Natural killer cell (primary cell): ENCODE results near the gene GART. TPM values are rescaled to one million over a fixed set of nuclear protein-coding genes. Genes with fewer than 3 reads are reported as not detected.

Experiments used
- ATAC-seq, 3 donors: fragments of 150-1000 bp in 2 of 3; fragments of 200-7000 bp in 1 of 3; cut with Tn5 transposase; 1 replicate in 1 of 3; 2 replicates in 2 of 3; pipeline ENCODE4 v1.10.0; 2021; ENCODE audit warnings: mild to moderate bottlenecking in 2 of 3, moderate library complexity in 2 of 3
- DNase-seq, 2 donors: peaks; one replicate each; pipeline versions ENCODE4 v3.0.0 to v3.0.0-alpha.2; 2013 to 2021; ENCODE audit warnings: mixed read lengths in 1 of 2
- H3K27ac ChIP-seq: one replicate; pipeline ENCODE4 v1.5.1; 2013; ENCODE audit warnings: mild to moderate bottlenecking, low read length
- H3K27me3 ChIP-seq: one replicate; pipeline ENCODE4 v1.6.1; 2013; ENCODE audit warnings: low read length; ENCODE audit not compliant: control insufficient read depth, insufficient read depth
- H3K36me3 ChIP-seq: one replicate; pipeline ENCODE4 v1.6.1; 2013; ENCODE audit warnings: low read length; ENCODE audit not compliant: control insufficient read depth, insufficient read depth
- H3K4me1 ChIP-seq: one replicate; pipeline ENCODE4 v1.6.1; 2013; ENCODE audit warnings: low read length; ENCODE audit not compliant: control insufficient read depth, insufficient read depth
- H3K4me3 ChIP-seq: one replicate; pipeline ENCODE4 v1.5.1; 2013; ENCODE audit warnings: low read length
- H3K9me3 ChIP-seq: one replicate; pipeline ENCODE4 v1.6.1; 2013; ENCODE audit warnings: low read length; ENCODE audit not compliant: control insufficient read depth, insufficient read depth
- H3K27ac Mint-ChIP-seq, 2 donors: one replicate each; pipeline ENCODE4 v1.8.0; 2022; ENCODE audit warnings: mild to moderate bottlenecking in 2 of 2, mixed read lengths in 2 of 2, moderate library complexity in 1 of 2
- H3K27me3 Mint-ChIP-seq, 2 donors: one replicate each; pipeline ENCODE4 v1.8.0; 2022; ENCODE audit warnings: low read depth in 2 of 2, mixed read lengths in 2 of 2
- H3K36me3 Mint-ChIP-seq: one replicate; pipeline ENCODE4 v1.8.0; 2022; ENCODE audit warnings: mixed read lengths
- H3K4me1 Mint-ChIP-seq, 2 donors: one replicate each; pipeline ENCODE4 v1.8.0; 2022; ENCODE audit warnings: mixed read lengths in 2 of 2
- H3K4me3 Mint-ChIP-seq: one replicate; pipeline ENCODE4 v1.8.0; 2022; ENCODE audit warnings: mild to moderate bottlenecking, moderate library complexity, mixed read lengths
- H3K9me3 Mint-ChIP-seq, 2 donors: one replicate each; pipeline ENCODE4 v1.8.0; 2022; ENCODE audit warnings: mixed read lengths in 2 of 2
- WGBS: methylation state at CpG from one replicate; pipeline ENCODE4 v1.1.7; 2013; ENCODE audit warnings: missing lambda C conversion rate; ENCODE audit not compliant: insufficient coverage; 5-methylcytosine and 5-hydroxymethylcytosine counted together
- intact Hi-C: fragments of 100-400 bp; cut with micrococcal nuclease; formaldehyde crosslinking; loops from one replicate; pipeline ENCODE4 v1.14.2; 2022
- total RNA-seq, 4 donors: library from RNA; stranded (reverse); fragments of 120-200 nt in 1 of 4; gene quantifications; one replicate each; pipeline versions ENCODE4 v1.2.3 to v1.2.4, GENCODE V29; 2013 to 2022
- TF ChIP-seq, protein P1 (sequence below): fragments of 200-600 bp; IDR thresholded peaks from one replicate; pipeline ENCODE4 v1.8.0; 2022; ENCODE audit warnings: antibody characterized with exemption

The GART gene
- total RNA-seq, 3 donors from 2014 or later (not counting 1 experiment from before 2014, with no cell fraction given), result 33.4 to 53.1 (median 34.6) TPM

- Mint-ChIP-seq H3K27me3 (peaks cover 7 to 11% of the 10 kb centered on the region in 2 donors), H3K4me1 (peaks cover 8% of the 10 kb centered on the region in 2 donors), H3K9me3 (no peaks in the 10 kb centered on the region), H3K27ac (no peak overlapping the region), H3K36me3 (no peaks in the 10 kb centered on the region), H3K4me3 (no peak overlapping the region)
- Histone ChIP-seq H3K9me3 (no peaks in the 10 kb centered on the region), H3K4me3 (no peak overlapping the region), H3K36me3 (no peaks in the 10 kb centered on the region), H3K27ac (no peak overlapping the region), H3K27me3 (no peaks in the 10 kb centered on the region), H3K4me1 (peaks cover 4% of the 10 kb centered on the region)
- TF ChIP-seq, protein P1, sequence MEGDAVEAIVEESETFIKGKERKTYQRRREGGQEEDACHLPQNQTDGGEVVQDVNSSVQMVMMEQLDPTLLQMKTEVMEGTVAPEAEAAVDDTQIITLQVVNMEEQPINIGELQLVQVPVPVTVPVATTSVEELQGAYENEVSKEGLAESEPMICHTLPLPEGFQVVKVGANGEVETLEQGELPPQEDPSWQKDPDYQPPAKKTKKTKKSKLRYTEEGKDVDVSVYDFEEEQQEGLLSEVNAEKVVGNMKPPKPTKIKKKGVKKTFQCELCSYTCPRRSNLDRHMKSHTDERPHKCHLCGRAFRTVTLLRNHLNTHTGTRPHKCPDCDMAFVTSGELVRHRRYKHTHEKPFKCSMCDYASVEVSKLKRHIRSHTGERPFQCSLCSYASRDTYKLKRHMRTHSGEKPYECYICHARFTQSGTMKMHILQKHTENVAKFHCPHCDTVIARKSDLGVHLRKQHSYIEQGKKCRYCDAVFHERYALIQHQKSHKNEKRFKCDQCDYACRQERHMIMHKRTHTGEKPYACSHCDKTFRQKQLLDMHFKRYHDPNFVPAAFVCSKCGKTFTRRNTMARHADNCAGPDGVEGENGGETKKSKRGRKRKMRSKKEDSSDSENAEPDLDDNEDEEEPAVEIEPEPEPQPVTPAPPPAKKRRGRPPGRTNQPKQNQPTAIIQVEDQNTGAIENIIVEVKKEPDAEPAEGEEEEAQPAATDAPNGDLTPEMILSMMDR, result no peak
- DNase-seq, result no peak
- no peak for ATAC-seq
- intact Hi-C loops, result no loop called here
- WGBS, result 79% methylated on average over 7 of the region's 7 CpGs
These were observed 45.6 kb downstream of the GART start for GRCh38 chr21:33496345-33496744.

- Mint-ChIP-seq H3K4me1 (peaks cover 12 to 13% of the 10 kb centered on the region in 2 donors), H3K36me3 (no peaks in the 10 kb centered on the region), H3K27me3 (peaks cover 7 to 11% of the 10 kb centered on the region in 2 donors), H3K9me3 (no peaks in the 10 kb centered on the region), H3K27ac (no peak overlapping the region), H3K4me3 (no peak overlapping the region)
- no peak overlapping the region for H3K27ac ChIP-seq
- H3K36me3 ChIP-seq, result no peaks in the 10 kb centered on the region
- H3K9me3 ChIP-seq, result no peaks in the 10 kb centered on the region
- DNase-seq, result no peak
- ATAC-seq, result no peak
- 74% methylated on average over 4 of the region's 4 CpGs for WGBS
- intact Hi-C loops, result no loop called here
- H3K4me1 ChIP-seq, result peaks cover 8% of the 10 kb centered on the region
- no peak overlapping the region for H3K4me3 ChIP-seq
- no peaks in the 10 kb centered on the region for H3K27me3 ChIP-seq
- TF ChIP-seq, protein P1, result no peak
These were observed 46.2 kb downstream of the GART start for GRCh38 chr21:33495743-33496142.

GRCh38 chr21:33493756-33494155, 48.2 kb downstream of the GART start:
- H3K9me3 ChIP-seq, result no peaks in the 10 kb centered on the region
- no peak overlapping the region for H3K4me3 ChIP-seq
- TF ChIP-seq, protein P1, result no peak
- no peak overlapping the region for H3K27ac ChIP-seq
- H3K4me1 Mint-ChIP-seq, result peaks cover 14% of the 10 kb centered on the region in 2 donors
- no peaks in the 10 kb centered on the region for H3K9me3 Mint-ChIP-seq
- peaks cover 7 to 11% of the 10 kb centered on the region in 2 donors for H3K27me3 Mint-ChIP-seq
- H3K27ac Mint-ChIP-seq, result no peak overlapping the region
- intact Hi-C loops, result no loop called here
- H3K4me1 ChIP-seq, result peaks cover 8% of the 10 kb centered on the region
- DNase-seq (no peak), ATAC-seq (no peak)
- no peaks in the 10 kb centered on the region for H3K36me3 Mint-ChIP-seq
- H3K36me3 ChIP-seq, result no peaks in the 10 kb centered on the region
- 97% methylated on average over 3 of the region's 3 CpGs for WGBS
- H3K27me3 ChIP-seq, result no peaks in the 10 kb centered on the region
- no peak overlapping the region for H3K4me3 Mint-ChIP-seq

- Mint-ChIP-seq H3K36me3 (no peaks in the 10 kb centered on the region), H3K4me3 (peak overlapping the region; percentile 50), H3K9me3 (no peaks in the 10 kb centered on the region), H3K27ac (no peak overlapping the region), H3K27me3 (peaks cover 7 to 11% of the 10 kb centered on the region in 2 donors), H3K4me1 (peaks cover 14% of the 10 kb centered on the region in 2 donors)
- no peaks in the 10 kb centered on the region for H3K36me3 ChIP-seq
- H3K27ac ChIP-seq, result no peak overlapping the region
- H3K4me1 ChIP-seq, result peaks cover 8% of the 10 kb centered on the region
- TF ChIP-seq, protein P1, result no peak
- intact Hi-C loops, result no loop called here
- H3K27me3 ChIP-seq, result no peaks in the 10 kb centered on the region
- WGBS, result 100% methylated on average over 1 of the region's 2 CpGs
- DNase-seq, result no peak
- ATAC-seq, result no peak
- no peak overlapping the region for H3K4me3 ChIP-seq
- H3K9me3 ChIP-seq, result no peaks in the 10 kb centered on the region
These were observed 49.3 kb downstream of the GART start for GRCh38 chr21:33492571-33492970.
